ENCODE measurements around the gene DEPDC7.

DNA sequence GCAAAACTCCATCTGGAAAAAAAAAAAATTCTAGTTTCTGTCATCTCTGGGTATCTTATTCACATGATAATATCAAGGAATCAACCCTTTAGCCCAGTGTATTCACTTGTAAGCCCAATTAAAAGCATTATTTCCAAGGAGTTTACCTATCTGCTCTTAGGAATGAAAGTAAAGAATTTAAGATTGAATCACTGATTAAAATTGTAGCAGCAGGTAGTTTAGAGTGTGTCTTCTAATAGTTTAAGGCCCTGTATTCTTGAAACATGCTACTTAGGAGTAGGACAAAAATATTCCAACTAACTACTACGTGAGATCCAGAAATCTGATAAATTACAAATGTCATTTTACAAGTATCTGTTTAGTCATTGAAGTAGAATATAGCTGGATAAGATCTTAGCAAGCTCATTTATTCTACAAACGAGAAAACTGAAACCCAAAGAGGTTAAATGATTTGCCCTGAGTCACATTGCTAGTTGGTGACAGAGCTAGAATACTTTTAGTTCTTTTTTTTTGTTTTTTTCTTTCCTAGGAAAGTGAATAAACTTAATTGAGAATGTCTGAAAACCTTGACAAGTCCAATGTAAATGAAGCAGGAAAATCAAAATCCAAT is 27.6 kb downstream of the DEPDC7 start:
- TF ChIP-seq, protein P1, sequence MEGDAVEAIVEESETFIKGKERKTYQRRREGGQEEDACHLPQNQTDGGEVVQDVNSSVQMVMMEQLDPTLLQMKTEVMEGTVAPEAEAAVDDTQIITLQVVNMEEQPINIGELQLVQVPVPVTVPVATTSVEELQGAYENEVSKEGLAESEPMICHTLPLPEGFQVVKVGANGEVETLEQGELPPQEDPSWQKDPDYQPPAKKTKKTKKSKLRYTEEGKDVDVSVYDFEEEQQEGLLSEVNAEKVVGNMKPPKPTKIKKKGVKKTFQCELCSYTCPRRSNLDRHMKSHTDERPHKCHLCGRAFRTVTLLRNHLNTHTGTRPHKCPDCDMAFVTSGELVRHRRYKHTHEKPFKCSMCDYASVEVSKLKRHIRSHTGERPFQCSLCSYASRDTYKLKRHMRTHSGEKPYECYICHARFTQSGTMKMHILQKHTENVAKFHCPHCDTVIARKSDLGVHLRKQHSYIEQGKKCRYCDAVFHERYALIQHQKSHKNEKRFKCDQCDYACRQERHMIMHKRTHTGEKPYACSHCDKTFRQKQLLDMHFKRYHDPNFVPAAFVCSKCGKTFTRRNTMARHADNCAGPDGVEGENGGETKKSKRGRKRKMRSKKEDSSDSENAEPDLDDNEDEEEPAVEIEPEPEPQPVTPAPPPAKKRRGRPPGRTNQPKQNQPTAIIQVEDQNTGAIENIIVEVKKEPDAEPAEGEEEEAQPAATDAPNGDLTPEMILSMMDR (IDR thresholded peaks at IDR 0.05), result no peak
- no peak for TF ChIP-seq POLR2AphosphoS5 (IDR thresholded peaks at IDR 0.05)
- no peak for TF ChIP-seq POLR2A (IDR thresholded peaks at IDR 0.05)
- TF ChIP-seq EP300 (IDR thresholded peaks at IDR 0.05), result no peak

Data from upper lobe of left lung (tissue), 4 donors.